Endothelial cell of umbilical vein (primary cell): ENCODE measurements around the gene KCNC4. TPM values are rescaled to one million over a fixed set of nuclear protein-coding genes. Genes with fewer than 3 reads are reported as not detected.

ENCODE experiments used
- BruUV-seq: library from RNA; stranded (reverse); fragments of 400-500 nt; replicated peaks from 2 replicates; lab custom pipeline; 2021; lab: Mats Ljungman, UMichigan
- CTCF ChIA-PET: fragments of 300-600, 350-600 bp; sonication (Branson Sonifier 250); formaldehyde crosslinking; loops from one replicate; lab custom pipeline; 2021; ENCODE audit warnings: antibody characterized with exemption, inconsistent platforms; lab: Charles Lee
- POLR2A ChIA-PET: fragments of 300-600, 350-600 bp; sonication (Branson Sonifier 250); formaldehyde crosslinking; loops from one replicate; lab custom pipeline; 2021; ENCODE audit warnings: antibody characterized with exemption, inconsistent platforms; lab: Charles Lee
- DNase-seq: peaks from one replicate; pipeline ENCODE4 v3.0.0-alpha.2; 2011; ENCODE audit warnings: low read depth, low spot score
- FAIRE-seq: peaks from 2 replicates; lab custom pipeline; 2011; peaks lifted over from hg19 to GRCh38; lab: Jason Lieb, UNC
- H2AFZ ChIP-seq: 2 replicates; pipeline ENCODE4 v1.6.0; 2012; ENCODE audit warnings: low read depth, low read length, control low read depth, inconsistent platforms
- H3K27ac ChIP-seq: 2 replicates; pipeline ENCODE4 v1.5.1; 2011; ENCODE audit warnings: low read depth, mild to moderate bottlenecking, control low read depth, low read length, moderate library complexity; ENCODE audit not compliant: insufficient read depth
- H3K27me3 ChIP-seq, 2 experiments: 2 replicates each; pipeline versions ENCODE4 v1.6.0 to v1.6.1; 2011; ENCODE audit warnings: low read length in 2 of 2, mixed read lengths in 1 of 2; ENCODE audit not compliant: control insufficient read depth in 2 of 2, insufficient read depth in 2 of 2
- H3K36me3 ChIP-seq, 2 experiments: 2 replicates in 1 of 2; 3 replicates in 1 of 2; pipeline ENCODE4 v1.5.1; 2011; ENCODE audit warnings: low read length in 2 of 2, mild to moderate bottlenecking in 1 of 2, moderate library complexity in 1 of 2; ENCODE audit not compliant: control insufficient read depth in 2 of 2, insufficient read depth in 2 of 2; ENCODE audit errors: extremely low read depth in 1 of 2
- H3K4me1 ChIP-seq: 3 replicates; pipeline ENCODE4 v1.5.1; 2011; ENCODE audit warnings: mild to moderate bottlenecking, low read length; ENCODE audit not compliant: control insufficient read depth, insufficient read depth; ENCODE audit errors: extremely low read depth
- H3K4me2 ChIP-seq: 2 replicates; pipeline ENCODE4 v1.6.1; 2011; ENCODE audit warnings: low read length, control low read depth, mixed read lengths; ENCODE audit not compliant: insufficient read depth
- H3K4me3 ChIP-seq, 3 experiments: fragments of 200-600 bp in 1 of 3; sonication (generic), shearing (Covaris generic) in 1 of 3; replicated peaks in 1 of 3; 2 replicates each; pipeline ENCODE4 v1.5.1; 2011 to 2016; ENCODE audit warnings: control low read depth in 3 of 3, low read length in 3 of 3, mild to moderate bottlenecking in 2 of 3, inconsistent platforms in 1 of 3, low read depth in 1 of 3, moderate library complexity in 1 of 3; ENCODE audit not compliant: insufficient read depth in 1 of 3
- H3K79me2 ChIP-seq: 2 replicates; pipeline ENCODE4 v1.6.0; 2012; ENCODE audit warnings: low read length, inconsistent platforms; ENCODE audit not compliant: control insufficient read depth, insufficient read depth
- H3K9ac ChIP-seq: replicated peaks from 2 replicates; pipeline ENCODE3; 2011; ENCODE audit warnings: low read length, control low read depth; ENCODE audit not compliant: insufficient read depth; ENCODE audit errors: extremely low read depth
- H3K9me1 ChIP-seq: replicated peaks from 3 replicates; pipeline ENCODE4 v1.6.0; 2011; ENCODE audit warnings: mild to moderate bottlenecking, low read length; ENCODE audit not compliant: control insufficient read depth, insufficient read depth; ENCODE audit errors: extremely low read depth
- H3K9me3 ChIP-seq: replicated peaks from 2 replicates; pipeline ENCODE4 v1.5.1; 2012; ENCODE audit warnings: low read length, inconsistent platforms; ENCODE audit not compliant: control insufficient read depth, insufficient read depth
- H4K20me1 ChIP-seq: replicated peaks from 2 replicates; pipeline ENCODE3; 2011; ENCODE audit warnings: mild to moderate bottlenecking, low read length; ENCODE audit not compliant: control insufficient read depth, insufficient read depth; ENCODE audit errors: extremely low read depth
- CTCF ChIP-seq, 2 donors: IDR thresholded peaks; 1 replicate in 1 of 2; 2 replicates in 1 of 2; pipeline ENCODE4 v1.5.1; 2011; ENCODE audit warnings: low read length in 2 of 2, mild to moderate bottlenecking in 2 of 2, moderate library complexity in 2 of 2, control low read depth in 1 of 2, inconsistent platforms in 1 of 2, low read depth in 1 of 2; ENCODE audit not compliant: insufficient read depth in 1 of 2; ENCODE audit errors: extremely low read depth in 1 of 2
- EZH2 ChIP-seq: IDR thresholded peaks from 2 replicates; pipeline ENCODE4 v1.6.1; 2012; ENCODE audit warnings: borderline replicate concordance, low read depth, mild to moderate bottlenecking, moderate library complexity, low read length, inconsistent platforms; ENCODE audit not compliant: severe bottlenecking
- FOS ChIP-seq: IDR thresholded peaks from 2 replicates; pipeline ENCODE4 v1.6.1; 2011; ENCODE audit warnings: mild to moderate bottlenecking, low read length, moderate library complexity, borderline replicate concordance; ENCODE audit not compliant: insufficient read depth
- GATA2 ChIP-seq: IDR thresholded peaks from 2 replicates; pipeline ENCODE4 v1.7.0; 2011; ENCODE audit warnings: low read depth, mild to moderate bottlenecking, moderate library complexity, mixed read lengths, low read length; ENCODE audit not compliant: insufficient read length, insufficient read depth
- JUN ChIP-seq: IDR thresholded peaks from 2 replicates; pipeline ENCODE4 v1.6.1; 2011; ENCODE audit warnings: borderline replicate concordance, low read depth; ENCODE audit not compliant: insufficient read length, insufficient read depth
- MAX ChIP-seq: IDR thresholded peaks from 2 replicates; pipeline ENCODE4 v1.6.1; 2011; ENCODE audit not compliant: insufficient read depth, insufficient read length
- MYC ChIP-seq: IDR thresholded peaks from one replicate; pipeline ENCODE4 v1.6.1; 2011; ENCODE audit warnings: mild to moderate bottlenecking, low read depth, low read length
- POLR2A ChIP-seq: IDR thresholded peaks from 2 replicates; pipeline ENCODE4 v1.6.1; 2012; ENCODE audit warnings: low read depth, mild to moderate bottlenecking, control low read depth, low read length
- POLR2AphosphoS5 ChIP-seq: IDR thresholded peaks from 2 replicates; pipeline ENCODE4 v1.6.1; 2012; ENCODE audit warnings: low read depth, mild to moderate bottlenecking, control low read depth, low read length, moderate library complexity; ENCODE audit not compliant: insufficient read depth
- dilution Hi-C: fragments of 300-500 bp; cut with MboI; formaldehyde crosslinking; loops from one replicate; pipeline ENCODE4 v1.15.0; 2019; ENCODE audit warnings: low sequenced_read_pairs; ENCODE audit not compliant: extremely low pct_ligation_motif_present
- intact Hi-C: fragments of 100-400 bp; cut with micrococcal nuclease; formaldehyde crosslinking; loops from one replicate; pipeline ENCODE4 v1.10.0; 2022
- polyA plus RNA-seq, 4 experiments: library from polyadenylated mRNA; depleted of rRNA in 3 of 4; stranded (reverse) in 3 of 4; unstranded in 1 of 4; fragments of >200 nt; gene quantifications; 2 replicates each; pipeline versions ENCODE4 v1.2.1 to v1.2.3, GENCODE V29; 2011 to 2012; ENCODE audit warnings: missing spikeins in 1 of 4
- total RNA-seq: library from RNA; stranded (reverse); gene quantifications from 2 replicates; pipeline ENCODE4 v1.2.3, GENCODE V29; 2021

Gene KCNC4
- total and polyA plus RNA-seq, 2 donors (not counting 3 experiments of a cell fraction or from before 2014, with no cell fraction given): 6.7 to 22.5 TPM

GRCh38 chr1:110189181-110189580 is 20.9 kb upstream of the KCNC4 start:
- CTCF ChIA-PET: no interaction called here
- POLR2A ChIA-PET: no interaction called here
- H4K20me1 ChIP-seq: no peaks in the 10 kb centered on the region
- peaks cover 6 to 21% of the 10 kb centered on the region in 2 experiments for H3K27me3 ChIP-seq
- FAIRE-seq (no peak), DNase-seq (no peak)
- no peak overlapping the region for H3K9ac ChIP-seq
- intact Hi-C loops (no loop called here), dilution Hi-C loops (no loop called here)
- H3K9me1 ChIP-seq: no peaks in the 10 kb centered on the region
- TF ChIP-seq JUN (no peak), MAX (no peak), CTCF (IDR thresholded peaks at IDR 0.05; ENCODE audit: extremely low read depth in 1 of 2, insufficient read depth in 1 of 2, low read depth in 1 of 2, low read length in 2 of 2) (no peak), EZH2 (no peak), GATA2 (no peak), MYC (no peak), POLR2A (no peak), FOS (no peak), POLR2AphosphoS5 (no peak)
- no TSS peak for BruUV-seq
- H3K4me2 ChIP-seq: no peak overlapping the region
- no peak overlapping the region for H2AFZ ChIP-seq
- H3K36me3 ChIP-seq: no peaks in the 10 kb centered on the region
- no peaks in the 10 kb centered on the region for H3K4me1 ChIP-seq
- no peaks in the 10 kb centered on the region for H3K79me2 ChIP-seq
- H3K9me3 ChIP-seq: no peaks in the 10 kb centered on the region
- no peak overlapping the region for H3K27ac ChIP-seq
- no peak overlapping the region for H3K4me3 ChIP-seq
